Stomach (tissue), 4 donors: ENCODE data around the gene SLC25A40.
"Not testable (repeated sequence)": the region's sequence is repeated elsewhere in the genome, so short reads cannot be mapped to it uniquely, and the experiment has no call there.

Experiments used
- CTCF ChIP-seq, 7 experiments: fragments of 450-650 bp in 4 of 7; fragments of 200-600 bp in 3 of 7; sonication (generic) in 3 of 7; IDR thresholded peaks; one replicate each; pipeline ENCODE4 v1.5.1; 2016 to 2019; ENCODE audit warnings: antibody characterized with exemption in 7 of 7, control low read depth in 2 of 7, mild to moderate bottlenecking in 1 of 7
- EP300 ChIP-seq: sonication (generic); formaldehyde crosslinking; IDR thresholded peaks from one replicate; pipeline ENCODE4 v1.6.1; 2017; ENCODE audit warnings: antibody characterized with exemption
- POLR2A ChIP-seq, 4 donors: fragments of 450-650 bp; IDR thresholded peaks; one replicate each; pipeline ENCODE4 v1.6.1; 2016; ENCODE audit warnings: antibody characterized with exemption in 4 of 4, control low read depth in 2 of 4, mild to moderate bottlenecking in 1 of 4, moderate library complexity in 1 of 4
- POLR2AphosphoS5 ChIP-seq, 3 donors: sonication (generic); formaldehyde crosslinking; IDR thresholded peaks; one replicate each; pipeline ENCODE4 v1.6.1; 2016; ENCODE audit warnings: antibody characterized with exemption in 3 of 3

DNA sequence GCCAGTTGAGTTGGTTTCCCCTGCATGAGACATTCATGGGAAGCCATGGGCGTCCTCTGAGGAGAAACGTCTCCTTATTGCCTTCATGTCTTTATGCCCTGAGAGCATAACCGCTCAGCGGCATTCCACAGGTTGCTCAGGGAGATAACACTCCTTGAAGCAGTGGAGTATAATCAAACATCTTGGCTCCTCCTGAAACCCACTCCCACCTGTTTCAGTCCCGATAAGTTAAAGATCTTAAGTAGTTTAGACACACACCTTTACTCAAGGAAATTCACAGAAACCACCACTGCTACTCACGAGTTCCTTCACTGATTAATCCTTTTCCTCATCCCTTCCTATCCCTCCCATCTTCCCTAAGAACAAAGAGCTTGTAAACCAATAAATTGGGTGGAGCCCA, 9.6 kb downstream of the SLC25A40 start:
- not testable (repeated sequence) for TF ChIP-seq CTCF (IDR thresholded peaks at IDR 0.05); POLR2AphosphoS5 (IDR thresholded peaks at IDR 0.05); POLR2A (IDR thresholded peaks at IDR 0.05); EP300
